HG03432 (cell line): ENCODE data around the gene VAV1.
"Not testable (repeated sequence)": the region's sequence is repeated elsewhere in the genome, so short reads cannot be mapped to it uniquely, and the experiment has no call there.

Source experiments
- ATAC-seq: cut with Tn5 transposase; IDR thresholded peaks from one replicate; pipeline ENCODE4 v1.9.1; 2021; ENCODE audit warnings: mild to moderate bottlenecking, moderate library complexity; ENCODE audit not compliant: unreplicated experiment

The VAV1 gene

DNA sequence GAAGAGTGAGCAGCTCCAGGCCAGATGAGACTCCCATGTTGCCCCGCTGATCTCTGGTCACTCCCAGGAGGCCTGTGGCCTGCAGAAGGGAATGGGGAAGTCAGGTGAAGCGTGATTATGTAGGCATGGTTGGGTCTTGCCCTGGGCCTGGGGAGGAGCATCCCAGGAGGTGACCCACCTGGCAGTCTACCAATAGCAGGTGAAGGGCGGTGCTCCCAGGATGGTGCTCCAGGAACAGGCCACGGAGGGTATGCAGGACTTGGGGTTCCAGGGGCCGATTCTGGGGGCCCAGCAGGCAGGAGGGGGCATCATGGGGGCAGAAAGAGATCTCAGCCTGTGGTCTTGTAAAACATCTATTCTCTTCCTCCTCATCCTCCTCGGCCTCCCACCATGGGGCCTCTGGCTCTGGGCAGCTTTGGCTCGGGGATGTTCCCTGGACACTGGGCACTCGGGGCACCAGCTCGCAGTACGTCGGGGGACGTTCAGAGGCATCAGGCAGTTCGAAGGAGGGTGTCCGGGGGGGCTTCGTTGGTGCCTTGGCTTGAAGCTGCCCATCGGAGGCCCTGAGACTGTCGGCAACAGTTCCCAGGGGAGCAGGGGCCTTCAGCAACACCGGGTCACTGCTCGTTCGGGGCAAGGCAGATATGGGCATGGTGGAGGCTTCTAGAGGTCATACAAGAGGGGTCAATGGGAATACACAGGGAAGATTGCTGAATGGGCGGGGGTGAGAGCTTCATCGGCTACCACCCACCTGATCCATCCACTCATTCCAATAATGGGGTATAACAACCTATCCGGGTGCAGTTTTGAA, 17.6 kb upstream of the VAV1 start:
- no peak for ATAC-seq

DNA sequence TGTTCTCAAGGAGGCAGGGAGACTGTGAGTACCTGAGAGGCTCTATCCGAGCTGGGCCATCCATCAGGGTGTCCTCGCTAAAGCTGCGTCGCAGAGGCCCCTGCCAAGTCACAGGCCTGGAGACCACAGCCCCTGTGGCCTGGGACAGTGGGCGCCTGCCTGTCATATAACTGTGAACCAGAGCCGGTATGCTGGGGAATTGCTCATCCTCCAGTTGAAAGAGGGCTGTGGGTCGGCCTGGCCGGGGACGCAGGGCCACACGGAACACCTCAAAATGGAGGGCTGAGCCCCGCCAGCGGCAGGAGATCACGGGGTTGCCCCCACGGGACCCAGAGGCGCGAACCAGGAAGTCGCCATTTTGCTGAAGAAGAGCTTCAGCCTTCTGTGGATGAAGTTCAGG, 11.9 kb upstream of the VAV1 start:
- no peak for ATAC-seq

DNA sequence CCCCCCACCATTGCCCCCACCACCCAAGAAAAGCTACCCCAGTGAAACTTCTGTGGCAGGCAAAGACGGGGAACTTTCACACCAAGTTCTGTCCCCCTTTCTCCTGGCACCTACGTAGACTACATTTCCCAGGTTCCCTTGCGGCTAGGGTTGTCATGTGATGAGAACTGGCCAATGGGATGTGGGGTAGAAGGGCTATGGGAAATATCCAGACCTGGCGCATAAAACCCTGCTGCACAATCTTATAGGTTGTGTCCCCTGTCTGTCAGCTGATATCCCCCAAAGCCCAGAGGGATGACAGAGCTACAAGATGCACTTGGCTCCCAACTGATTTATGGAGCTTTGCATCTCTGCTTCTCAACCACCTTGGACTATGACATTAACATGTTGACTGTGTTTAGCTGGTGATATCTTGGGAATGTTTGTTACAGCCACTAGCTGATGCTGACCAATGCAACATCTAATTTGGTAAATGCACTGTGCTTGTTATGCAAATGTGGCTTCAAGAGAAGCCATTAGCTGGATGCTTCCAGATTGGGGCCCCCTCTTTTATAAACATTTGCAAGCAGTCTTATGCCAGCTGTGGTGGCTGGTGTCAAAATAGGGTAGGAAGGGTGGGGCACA, 11.3 kb upstream of the VAV1 start:
- no peak for ATAC-seq

DNA sequence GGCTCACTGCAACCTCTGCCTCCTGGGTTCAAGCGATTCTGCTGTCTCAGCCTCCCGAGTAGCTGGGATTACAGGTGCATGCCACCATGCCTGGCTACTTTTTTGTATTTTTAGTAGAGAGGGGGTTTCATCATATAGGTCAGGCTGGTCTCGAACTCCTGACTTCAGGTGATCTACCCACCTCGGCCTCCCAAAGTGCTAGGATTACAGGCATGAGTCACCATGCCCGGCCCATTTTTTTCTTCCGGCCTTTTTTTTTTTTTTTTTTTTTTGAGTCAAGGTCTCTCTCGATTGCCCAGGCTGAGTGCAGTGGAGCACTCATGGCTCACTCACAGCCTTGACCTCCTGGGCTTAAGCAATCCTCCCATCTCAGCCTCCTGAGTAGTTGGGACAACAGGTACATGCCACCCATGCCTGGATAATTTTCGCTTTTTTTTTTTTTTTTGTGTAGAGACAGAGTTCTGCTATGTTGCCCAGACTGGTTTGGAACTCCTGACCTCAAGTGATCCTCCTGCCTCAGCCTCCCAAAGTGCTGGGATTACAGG, 10.2 kb upstream of the VAV1 start:
- ATAC-seq = not testable (repeated sequence)

DNA sequence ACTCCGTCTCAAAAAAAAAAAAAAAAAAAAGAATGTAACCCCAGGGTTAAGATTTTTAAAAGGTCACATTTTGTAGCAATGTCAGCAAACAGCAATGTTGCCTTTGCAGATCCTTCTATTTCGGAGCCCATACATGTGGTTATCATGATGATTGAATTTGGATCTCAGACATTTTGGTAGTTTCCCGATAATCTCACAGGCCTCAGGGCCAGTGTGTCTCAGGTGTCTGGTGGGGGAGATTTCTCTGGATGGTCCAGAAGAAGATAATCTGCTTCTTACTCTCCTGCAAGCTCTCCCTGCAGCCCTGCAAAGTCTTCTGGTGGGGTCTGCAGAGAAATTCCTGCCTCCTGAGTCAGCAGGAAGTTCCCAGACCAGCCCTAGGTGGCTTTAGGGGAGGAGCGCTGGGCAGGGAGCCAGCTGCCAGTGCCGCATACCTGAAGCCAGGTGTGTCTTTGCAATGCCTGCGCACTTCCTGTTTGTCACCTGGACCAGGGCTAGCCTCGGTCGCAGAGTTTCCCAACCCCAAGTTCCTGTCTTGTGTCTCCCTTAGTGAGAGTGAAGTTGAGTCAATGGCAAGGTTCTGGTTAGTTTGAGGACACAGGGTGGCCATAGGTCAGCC, 6.7 kb upstream of the VAV1 start:
- no peak for ATAC-seq

DNA sequence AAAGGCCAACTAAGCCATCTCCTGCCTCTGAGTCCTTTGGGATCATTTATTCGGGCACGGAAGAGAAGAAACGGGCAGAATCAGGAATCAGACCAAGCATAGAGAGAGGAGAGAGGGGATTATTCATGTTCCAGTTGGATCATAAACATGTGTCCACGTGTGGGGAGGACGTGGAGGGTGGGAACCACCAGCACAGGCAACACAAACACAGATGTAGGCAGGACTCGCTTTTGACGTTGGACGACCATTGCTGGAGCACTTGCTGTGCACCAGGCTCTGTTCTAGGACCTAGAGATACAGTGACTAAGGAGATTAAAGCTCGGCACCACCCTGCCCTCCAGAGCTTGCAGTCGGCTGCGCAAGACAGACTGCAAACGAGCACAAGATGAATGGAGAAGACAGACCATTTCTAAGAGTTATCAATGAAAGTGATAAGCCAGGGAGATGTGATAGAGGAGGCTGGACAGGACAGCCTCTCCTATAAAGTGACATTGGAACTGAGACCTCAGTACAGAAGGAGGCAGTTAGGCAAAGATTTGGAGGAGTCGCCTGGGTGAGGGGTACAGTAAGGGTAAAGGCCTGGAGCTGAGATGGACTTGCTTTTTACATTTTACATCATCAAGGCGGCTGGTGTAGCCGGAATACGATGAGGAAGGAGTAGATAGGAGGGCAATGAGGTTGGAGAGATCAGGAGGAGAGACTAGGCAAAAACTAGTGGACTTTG, 6.0 kb upstream of the VAV1 start:
- no peak for ATAC-seq

DNA sequence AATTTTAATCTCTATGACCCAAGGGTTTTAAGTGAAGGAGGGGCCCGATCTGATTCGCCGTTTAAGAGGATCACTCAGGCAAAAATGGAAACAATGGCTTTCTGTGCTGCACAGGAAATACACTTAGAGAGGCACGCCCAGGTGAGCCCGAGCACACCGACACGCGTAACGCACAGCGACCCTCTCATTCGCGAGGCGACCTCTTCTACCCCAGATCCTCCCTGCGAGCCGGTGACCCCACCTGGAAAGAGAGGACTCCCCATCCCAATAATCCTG, 5.5 kb upstream of the VAV1 start:
- ATAC-seq = peak; percentile 14

DNA sequence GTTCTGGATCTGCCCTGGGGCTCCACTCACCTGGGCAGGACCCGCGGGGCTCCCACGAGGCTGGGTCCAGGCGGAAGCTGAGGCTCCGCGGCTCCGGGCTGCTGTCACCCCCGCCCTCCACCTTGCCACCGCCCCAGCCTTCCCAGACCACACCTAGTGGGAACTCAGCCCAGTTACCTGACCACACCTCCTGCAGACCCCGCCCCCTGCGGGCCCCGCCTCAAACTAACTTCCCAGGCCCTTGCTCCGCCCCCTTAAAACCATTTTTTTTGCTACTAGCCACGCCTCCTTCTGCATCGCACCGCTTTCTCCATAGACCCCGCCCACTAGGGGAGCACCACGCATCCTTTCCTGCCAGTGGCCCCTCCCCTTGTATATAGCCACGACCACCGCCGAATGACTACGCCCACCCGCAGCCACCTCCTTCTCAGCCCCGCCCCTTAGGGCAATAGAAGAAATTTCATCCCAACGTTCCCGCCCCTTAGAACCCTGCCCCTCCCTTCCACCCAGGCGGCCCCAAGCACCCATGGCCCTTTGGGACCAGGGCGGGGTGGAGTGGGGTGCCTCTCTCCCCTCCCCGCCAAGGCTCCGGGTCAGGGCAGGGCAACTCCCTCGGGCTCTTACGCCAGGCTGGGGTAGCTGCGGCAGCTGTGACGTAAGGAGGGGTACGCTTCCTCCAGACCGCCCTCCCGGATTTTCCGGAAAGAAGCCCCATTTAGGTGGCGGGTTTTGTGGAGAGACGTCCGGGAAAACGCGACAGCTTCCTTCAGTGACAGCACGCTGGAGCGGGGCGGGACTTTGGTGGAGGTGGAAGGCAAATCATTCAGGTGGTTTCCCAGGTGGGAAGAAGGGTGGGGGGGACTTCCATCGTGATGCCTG, 4.9 kb upstream of the VAV1 start, which contains the start of gene SH2D3A:
TSS of gene SH2D3A (minus strand) at position 79 of the 879 bp plus-strand sequence. CDS start 3,687 bp downstream, outside the sequence.
- peak; percentile 68 for ATAC-seq

DNA sequence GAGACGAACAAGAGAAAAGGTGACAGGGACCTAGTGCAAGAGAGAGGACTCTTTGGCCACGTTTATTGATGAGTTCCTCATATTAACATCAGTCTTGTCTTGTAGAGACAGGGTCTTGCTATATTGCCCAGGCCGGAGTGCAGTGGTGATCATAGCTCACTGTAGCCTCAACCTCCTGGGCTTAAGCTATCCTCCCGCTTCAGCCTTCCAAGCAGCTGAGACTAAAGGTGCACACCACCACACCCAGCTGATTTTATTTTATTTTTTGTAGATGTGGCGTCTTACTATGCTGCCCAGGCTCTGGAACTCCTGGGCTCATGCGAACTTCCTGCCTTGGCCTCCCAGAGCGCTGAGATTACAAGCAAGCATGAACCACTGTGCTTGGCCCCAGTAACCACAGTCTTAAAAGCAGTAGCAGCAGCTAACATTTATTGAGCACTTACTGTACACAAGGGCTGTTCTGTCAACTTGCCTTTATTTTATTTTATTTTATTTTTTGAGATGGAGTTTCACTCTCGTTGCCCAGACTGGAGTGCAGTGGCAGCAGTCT, 4.2 kb upstream of the VAV1 start:
- ATAC-seq = no peak

DNA sequence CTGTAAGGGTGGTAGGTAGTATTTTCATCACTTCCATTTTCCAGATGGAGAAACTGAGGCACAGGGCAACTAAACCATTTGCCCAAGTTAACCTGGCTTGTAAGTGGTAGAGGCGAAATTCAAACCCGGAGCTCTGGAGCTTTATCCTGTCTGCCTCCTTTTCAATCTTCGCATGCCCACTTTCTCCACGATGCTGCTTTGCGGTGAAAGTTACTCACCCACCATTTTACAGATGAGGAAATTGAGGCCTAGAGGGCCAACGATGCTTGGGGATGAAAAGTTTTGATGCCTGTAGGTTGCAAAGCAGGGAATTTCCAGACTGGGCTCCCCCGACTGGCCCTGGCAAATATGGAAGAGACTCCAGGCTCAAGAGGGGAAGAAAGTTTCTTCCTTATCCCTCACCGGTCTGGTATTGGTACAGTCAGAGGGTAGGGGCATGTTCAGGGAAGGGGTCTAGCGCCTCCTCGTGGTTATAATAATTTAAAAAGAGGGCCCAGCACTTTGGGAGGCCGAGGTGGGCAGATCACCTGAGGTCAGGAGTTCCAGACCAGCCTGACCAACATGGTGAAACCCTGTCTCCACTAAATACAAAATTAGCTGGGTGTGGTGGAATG, 3.4 kb upstream of the VAV1 start:
- ATAC-seq = no peak

DNA sequence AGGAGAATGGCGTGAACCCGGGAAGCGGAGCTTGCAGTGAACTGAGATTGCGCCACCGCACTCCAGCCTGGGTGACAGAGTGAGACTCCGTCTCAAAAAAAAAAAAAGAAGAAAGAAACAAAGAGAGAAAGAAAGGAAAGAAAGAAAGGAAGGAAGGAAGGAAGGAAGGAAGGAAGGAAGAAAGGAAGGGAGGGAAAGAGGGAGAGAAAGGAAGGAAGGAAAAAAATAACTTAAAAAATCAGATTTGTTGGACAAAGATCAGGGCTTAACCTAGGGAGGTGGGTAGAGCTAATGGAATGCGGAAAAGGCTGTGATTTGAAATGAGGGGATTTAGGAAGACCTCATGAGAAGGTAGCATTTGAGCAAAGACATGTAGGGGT, 870 bp upstream of the VAV1 start:
- ATAC-seq = not testable (repeated sequence)

DNA sequence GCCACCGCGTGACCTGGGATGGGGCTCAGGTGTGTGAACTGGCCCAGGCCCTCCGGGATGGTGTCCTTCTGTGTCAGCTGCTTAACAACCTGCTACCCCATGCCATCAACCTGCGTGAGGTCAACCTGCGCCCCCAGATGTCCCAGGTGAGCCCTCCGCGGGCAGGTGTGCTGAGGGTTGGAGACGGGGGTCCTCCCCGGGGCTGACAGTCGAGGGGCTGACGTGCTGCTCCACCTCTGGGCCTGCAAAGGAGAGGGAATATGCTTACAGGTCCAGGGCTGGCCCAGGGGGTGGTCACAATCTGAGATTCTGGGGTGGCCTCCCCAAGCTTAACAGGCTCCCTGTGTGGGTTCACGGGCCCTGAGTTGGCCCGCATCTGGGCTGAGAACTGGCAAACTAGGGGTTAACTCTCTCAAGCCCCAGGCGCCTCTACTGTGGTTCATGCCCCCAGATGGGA, 386 bp downstream of the VAV1 start:
- no peak for ATAC-seq

DNA sequence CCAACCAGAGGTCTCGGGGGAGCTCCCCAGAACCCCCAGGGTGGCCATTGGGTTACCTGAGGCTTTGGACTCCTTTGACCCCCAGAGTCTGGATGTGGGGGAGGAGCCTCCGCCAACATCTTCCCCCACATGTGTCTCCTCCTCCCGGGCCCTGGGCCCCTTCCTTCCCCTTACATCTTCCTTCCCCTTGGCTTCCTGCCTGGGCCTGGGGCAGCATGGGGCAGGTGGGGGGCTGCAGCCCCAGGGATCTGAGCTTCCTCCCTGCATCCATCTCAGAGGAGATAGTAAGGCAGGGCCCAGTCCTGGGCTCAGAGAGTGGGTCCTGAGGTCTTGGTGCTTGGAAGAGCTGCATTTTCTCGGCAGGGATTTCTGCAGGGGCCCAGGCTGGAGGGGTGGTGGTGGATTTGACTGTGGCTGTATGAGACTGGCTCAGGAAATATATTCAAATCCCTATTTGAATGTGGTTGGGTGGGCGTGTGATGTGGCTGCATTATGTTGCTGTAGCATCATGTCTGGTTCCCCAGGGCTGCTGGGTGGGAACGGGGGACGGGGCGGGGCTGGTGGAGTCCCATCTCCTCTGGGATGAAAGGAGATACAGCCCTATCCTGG, 919 bp downstream of the VAV1 start:
- ATAC-seq = peak; percentile 37

DNA sequence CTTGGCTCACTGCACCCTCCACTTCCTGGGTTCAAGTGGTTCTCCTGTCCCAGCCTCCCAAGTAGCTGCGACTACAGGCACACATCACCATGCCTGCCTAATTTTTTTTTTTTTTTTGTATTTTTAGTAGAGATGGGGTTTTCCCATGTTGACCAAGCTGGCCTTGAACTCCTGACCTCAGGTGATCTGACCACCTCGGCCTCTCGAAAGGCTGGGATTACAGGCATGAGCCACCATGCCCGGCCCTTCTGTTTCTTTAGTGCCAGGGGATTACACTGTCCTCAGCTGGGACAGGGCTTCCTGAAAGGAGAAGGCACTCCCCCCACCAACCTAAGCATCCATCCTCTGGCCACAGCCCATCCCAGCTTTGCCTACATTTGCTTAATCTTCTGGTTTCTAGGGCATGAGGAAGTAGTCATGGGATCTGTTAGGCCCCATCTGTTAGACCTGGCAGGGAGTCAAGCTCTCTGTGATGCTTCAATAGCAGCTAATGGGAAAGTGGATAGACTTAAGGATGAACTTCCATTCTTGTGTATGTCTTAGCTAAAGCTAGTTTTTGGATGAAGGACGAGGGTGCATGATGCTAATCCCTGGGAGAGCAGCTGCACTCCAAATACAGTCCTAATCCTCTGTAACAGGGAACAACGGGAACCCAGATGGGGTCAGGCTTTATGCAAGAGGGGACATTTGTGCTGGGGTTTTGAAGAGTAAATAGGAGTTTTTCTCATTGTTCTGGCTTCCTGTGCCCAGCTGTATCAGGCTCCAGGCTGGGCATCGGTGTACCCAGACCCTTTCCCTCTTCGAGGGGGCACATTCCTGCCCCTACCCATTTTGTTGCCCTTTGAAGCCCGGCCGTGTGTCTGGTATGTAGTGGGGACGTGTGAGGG, 2.6 kb downstream of the VAV1 start:
- no peak for ATAC-seq

DNA sequence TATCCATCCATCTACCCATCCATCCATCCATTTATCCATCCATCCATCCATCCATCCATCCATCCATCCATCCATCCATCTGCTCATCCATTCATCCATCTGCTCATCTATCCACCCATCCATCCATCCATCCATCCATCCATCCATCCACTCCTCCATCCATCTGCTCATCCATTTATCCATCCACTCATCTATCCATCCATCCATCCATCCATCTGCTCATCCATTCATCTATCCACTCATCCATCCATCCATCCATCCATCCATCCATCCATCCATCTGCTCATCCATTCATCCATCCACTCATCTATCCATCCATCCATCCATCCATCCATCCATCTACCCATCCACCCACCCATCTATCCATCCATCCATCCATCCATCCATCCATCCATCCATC, 3.5 kb downstream of the VAV1 start:
- ATAC-seq = not testable (repeated sequence)

DNA sequence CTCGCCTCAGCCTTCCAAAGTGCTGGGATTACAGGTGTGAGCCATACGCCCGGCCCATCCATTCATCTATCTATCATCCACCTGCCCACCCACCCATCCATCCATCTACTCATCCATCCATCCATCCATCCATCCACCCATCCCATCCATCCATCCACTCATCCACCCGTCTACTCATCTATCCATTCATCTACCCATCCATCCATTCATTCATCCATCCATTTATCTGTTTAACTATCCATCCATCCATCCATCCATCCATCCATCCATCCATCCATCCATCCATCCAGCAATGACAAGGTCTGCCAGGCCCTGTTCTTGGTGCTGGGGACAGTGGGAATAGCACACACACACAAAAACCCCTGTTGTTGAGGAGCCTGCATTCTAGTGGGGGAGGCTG, 4.5 kb downstream of the VAV1 start:
- no peak for ATAC-seq

DNA sequence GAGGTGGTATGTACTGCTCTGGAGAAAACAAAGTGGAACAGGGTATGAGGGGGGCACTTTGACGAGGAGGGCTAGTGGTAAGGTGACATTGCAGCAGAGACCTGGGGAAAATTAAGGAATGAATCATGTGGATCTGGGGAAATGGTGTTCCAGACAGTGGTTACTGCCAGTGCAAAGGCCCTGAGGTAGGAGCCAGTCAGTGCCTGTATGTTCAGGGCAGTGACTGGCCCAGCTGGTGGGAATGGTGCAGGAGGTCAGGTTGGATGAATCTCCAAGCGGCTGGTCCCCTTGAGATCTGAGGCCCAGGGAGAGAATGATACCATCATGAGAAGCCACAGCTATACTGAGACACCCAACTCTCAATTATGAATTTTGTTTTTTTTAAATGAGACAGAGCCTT, 4.9 kb downstream of the VAV1 start:
- no peak for ATAC-seq

DNA sequence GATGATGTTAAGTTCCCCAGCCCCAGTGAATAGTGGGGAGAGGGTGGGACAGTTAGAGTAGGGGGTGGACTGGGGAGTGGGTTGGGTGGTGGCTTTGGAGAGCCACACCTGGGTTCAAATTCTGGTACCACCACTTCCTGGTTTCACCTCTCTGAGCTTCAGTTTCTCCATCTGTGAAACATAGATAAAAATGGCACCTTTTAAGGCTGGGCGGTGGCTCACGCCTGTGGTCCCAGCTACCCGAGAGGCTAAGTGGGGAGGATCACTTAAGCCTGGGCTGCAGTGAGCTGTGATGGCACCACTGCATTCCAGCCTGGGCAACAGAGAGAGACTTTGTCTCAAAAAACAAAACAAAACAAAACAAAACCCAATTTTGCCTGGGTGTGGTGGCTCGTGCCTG, 5.9 kb downstream of the VAV1 start:
- no peak for ATAC-seq
